GM12878 (cell line): ENCODE measurements around the gene PTPRN2. TPM values are rescaled to one million over a fixed set of nuclear protein-coding genes. Genes with fewer than 3 reads are reported as not detected.

Experiments used
- ATAC-seq: fragments of 200-7000 bp; cut with Tn5 transposase; 3 replicates; pipeline ENCODE4 v1.9.1; 2020; ENCODE audit warnings: mild to moderate bottlenecking, moderate library complexity
- BruUV-seq: library from RNA; stranded (reverse); fragments of 400-500 nt; replicated peaks from 2 replicates; lab custom pipeline; 2021; lab: Mats Ljungman, UMichigan
- CTCF ChIA-PET: fragments of 300-600 bp; sonication (Branson Sonifier 250); formaldehyde crosslinking; extraction: SDS; loops from one replicate; lab custom pipeline; 2021; ENCODE audit warnings: inconsistent platforms; lab: Yijun Ruan, JAX
- POLR2A ChIA-PET: fragments of 350-600 bp; formaldehyde crosslinking; extraction: SDS; loops from one replicate; lab custom pipeline; 2021; ENCODE audit warnings: inconsistent platforms; lab: Charles Lee
- RAD21 ChIA-PET: fragments of 300-600 bp; sonication (Branson Sonifier 250); formaldehyde crosslinking; loops from one replicate; lab custom pipeline; 2023; ENCODE audit warnings: antibody characterized with exemption; ENCODE audit not compliant: unreplicated experiment; lab: Charles Lee
- SMC1A ChIA-PET: fragments of 300-600 bp; sonication (Branson Sonifier 250); formaldehyde crosslinking; loops from one replicate; lab custom pipeline; 2023; ENCODE audit not compliant: unreplicated experiment, uncharacterized antibody; lab: Charles Lee
- DNase-seq: peaks from one replicate; pipeline ENCODE4 v3.0.0-alpha.2; 2011; ENCODE audit warnings: low read depth, low spot score
- FAIRE-seq: peaks from 3 replicates; lab custom pipeline; 2011; peaks lifted over from hg19 to GRCh38; lab: Jason Lieb, UNC
- H2AFZ ChIP-seq: 2 replicates; pipeline ENCODE4 v1.6.0; 2011; ENCODE audit warnings: low read depth, low read length, control low read depth; ENCODE audit not compliant: control insufficient read depth
- H3K27ac ChIP-seq: 2 replicates; pipeline ENCODE4 v1.5.1; 2011; ENCODE audit warnings: control low read depth; ENCODE audit not compliant: control insufficient read depth, insufficient read depth
- H3K27me3 ChIP-seq, 2 experiments: replicated peaks in 1 of 2; 2 replicates each; pipeline versions ENCODE4 v1.6.0 to v1.6.1; 2011; ENCODE audit warnings: low read length in 1 of 2; ENCODE audit not compliant: control insufficient read depth in 2 of 2, insufficient read depth in 2 of 2
- H3K36me3 ChIP-seq, 2 experiments: 2 replicates each; pipeline ENCODE4 v1.5.1; 2011; ENCODE audit warnings: low read length in 1 of 2; ENCODE audit not compliant: control insufficient read depth in 2 of 2, insufficient read depth in 2 of 2
- H3K4me1 ChIP-seq: 2 replicates; pipeline ENCODE4 v1.6.1; 2011; ENCODE audit warnings: mild to moderate bottlenecking, low read length, moderate library complexity, mixed read lengths; ENCODE audit not compliant: control insufficient read depth, insufficient read depth
- H3K4me2 ChIP-seq: 2 replicates; pipeline ENCODE4 v1.6.0; 2011; ENCODE audit warnings: control low read depth; ENCODE audit not compliant: control insufficient read depth, insufficient read depth
- H3K4me3 ChIP-seq: fragments of 200-600 bp; sonication (generic); 2 replicates; pipeline ENCODE4 v1.5.1; 2016
- H3K79me2 ChIP-seq: 2 replicates; pipeline ENCODE4 v1.6.0; 2011; ENCODE audit warnings: low read length; ENCODE audit not compliant: control insufficient read depth, insufficient read depth
- H3K9ac ChIP-seq: 2 replicates; pipeline ENCODE4 v1.8.0; 2011; ENCODE audit warnings: low read length, control low read depth, mixed read lengths; ENCODE audit not compliant: control insufficient read depth, insufficient read depth
- H3K9me3 ChIP-seq: replicated peaks from 3 replicates; pipeline ENCODE4 v1.5.1; 2011; ENCODE audit warnings: mild to moderate bottlenecking, low read length; ENCODE audit not compliant: control insufficient read depth, insufficient read depth
- H4K20me1 ChIP-seq: 2 replicates; pipeline ENCODE4 v1.6.0; 2011; ENCODE audit not compliant: control insufficient read depth, insufficient read depth
- ATF7 ChIP-seq: fragments of 450-650 bp; IDR thresholded peaks from 2 replicates; pipeline ENCODE4 v1.6.1; 2016; ENCODE audit warnings: low read depth, mild to moderate bottlenecking
- ELK1 ChIP-seq: IDR thresholded peaks from 2 replicates; pipeline ENCODE4 v1.6.1; 2012; ENCODE audit warnings: low read depth, low read length, improper control_type of control experiment
- IKZF2 ChIP-seq, 2 experiments: fragments of 450-650 bp; IDR thresholded peaks; 2 replicates each; pipeline ENCODE4 v1.6.1; 2017; ENCODE audit warnings: mild to moderate bottlenecking in 2 of 2, moderate library complexity in 2 of 2
- IRF3 ChIP-seq: fragments of 450-650 bp; IDR thresholded peaks from 2 replicates; pipeline ENCODE4 v1.6.1; 2014; ENCODE audit warnings: mild to moderate bottlenecking
- MXI1 ChIP-seq: fragments of 150-350 bp; IDR thresholded peaks from 2 replicates; pipeline ENCODE4 v1.6.1; 2011; ENCODE audit warnings: low read depth, mild to moderate bottlenecking, inconsistent platforms, low read length, improper control_type of control experiment
- MYC ChIP-seq: IDR thresholded peaks from 2 replicates; pipeline ENCODE4 v1.6.1; 2011; ENCODE audit warnings: mild to moderate bottlenecking, low read length, moderate library complexity, inconsistent platforms; ENCODE audit not compliant: insufficient read depth, insufficient replicate concordance, insufficient read length, severe bottlenecking
- PAX5 ChIP-seq: IDR thresholded peaks from 2 replicates; pipeline ENCODE4 v1.6.1; 2011; ENCODE audit warnings: low read depth, low read length, borderline replicate concordance
- PKNOX1 ChIP-seq: fragments of 450-650 bp; IDR thresholded peaks from 2 replicates; pipeline ENCODE4 v1.6.1; 2016; ENCODE audit warnings: mild to moderate bottlenecking
- STAT1 ChIP-seq: fragments of 450-650 bp; conservative IDR thresholded peaks from 2 replicates; pipeline ENCODE4 v1.6.1; 2014; ENCODE audit warnings: antibody characterized with exemption, mild to moderate bottlenecking
- ZBTB4 ChIP-seq: fragments of 450-650 bp; formaldehyde crosslinking; IDR thresholded peaks from 2 replicates; pipeline ENCODE4 v1.4.0; 2022; ENCODE audit warnings: mild to moderate bottlenecking, moderate library complexity
- ZZZ3 ChIP-seq: IDR thresholded peaks from 2 replicates; pipeline ENCODE4 v1.6.1; 2011; ENCODE audit warnings: low read depth; ENCODE audit not compliant: control insufficient read depth, insufficient read length
- WGBS: methylation state at CpG from one replicate; pipeline ENCODE4 v1.1.6; 2016; ENCODE audit warnings: low lambda C conversion rate; ENCODE audit not compliant: insufficient replicate concordance, insufficient coverage; ENCODE audit errors: missing lambda C conversion rate; 5-methylcytosine and 5-hydroxymethylcytosine counted together
- in situ Hi-C: fragments of 300-500 bp; cut with MboI; formaldehyde crosslinking; loops from 9 replicates; pipeline ENCODE4 v1.14.3; 2018; ENCODE audit warnings: mixed read lengths
- intact Hi-C: fragments of 100-400 bp; cut with micrococcal nuclease; formaldehyde crosslinking; loops from one replicate; pipeline ENCODE4 v1.14.2; 2022; ENCODE audit not compliant: unreplicated experiment
- polyA plus RNA-seq, 11 experiments: library from polyadenylated mRNA; depleted of rRNA in 4 of 11; unstranded in 6 of 11; stranded (reverse) in 5 of 11; fragments of >200 nt; fragmentation: Nextera tagmentation in 4 of 11; fragmentation: Illumina TruSeq in 1 of 11; extraction: Ambion mirVana in 4 of 11; extraction: Trizol in 1 of 11; gene quantifications; 1 replicate in 1 of 11; 2 replicates in 10 of 11; pipeline versions ENCODE4 v1.2.1 to v1.2.3, GENCODE V29; 2011 to 2016; ENCODE audit warnings: inconsistent platforms in 2 of 11, missing spikeins in 2 of 11, low read depth in 1 of 11
- total RNA-seq, 4 experiments: library from RNA; depleted of rRNA in 3 of 4; stranded (reverse); fragments of >200 nt in 3 of 4; fragmentation: Illumina TruSeq in 1 of 4; extraction: Trizol in 1 of 4; gene quantifications; 2 replicates each; pipeline versions ENCODE4 v1.2.1 to v1.2.3, GENCODE V29; 2013 to 2021

The PTPRN2 gene
- total and polyA plus RNA-seq, 10 of the 15 experiments (the other 5 are each of a cell fraction or from before 2014, with no cell fraction given), result 5.4 TPM; not detected in 9

- H3K9me3 ChIP-seq, result peaks cover 2% of the 10 kb centered on the region; the same call in 1 of the 3 replicates
- no peaks in the 10 kb centered on the region for H3K36me3 ChIP-seq
- ChIA-PET RAD21 (no interaction called here), CTCF (no interaction called here), POLR2A (no interaction called here), SMC1A (no interaction called here)
- no peaks in the 10 kb centered on the region for H3K27me3 ChIP-seq
- TF ChIP-seq IKZF2 (IDR thresholded peaks at IDR 0.05), result no peak
- no peak for TF ChIP-seq MYC
- no peak for TF ChIP-seq ATF7
- TF ChIP-seq PAX5, result no peak
- TF ChIP-seq MXI1, result no peak
- no peak for TF ChIP-seq STAT1
- no peak for TF ChIP-seq ZBTB4 (CRISPR knock-in tag)
- TF ChIP-seq PKNOX1, result no peak
- no peak for TF ChIP-seq ZZZ3
- no peak for TF ChIP-seq ELK1
- no peak for TF ChIP-seq IRF3
- H3K4me1 ChIP-seq, result no peaks in the 10 kb centered on the region
- ATAC-seq (no peak), FAIRE-seq (no peak), DNase-seq (no peak)
- in situ Hi-C loops (no loop called here), intact Hi-C loops (no loop called here)
- no peak overlapping the region for H3K27ac ChIP-seq
- WGBS, result 77% methylated on average over 13 of the region's 13 CpGs
- no peak overlapping the region for H2AFZ ChIP-seq
- H3K4me3 ChIP-seq, result no peak overlapping the region
- H3K79me2 ChIP-seq, result no peaks in the 10 kb centered on the region
- H3K4me2 ChIP-seq, result no peak overlapping the region
- no peaks in the 10 kb centered on the region for H4K20me1 ChIP-seq
- no peak overlapping the region for H3K9ac ChIP-seq
- no TSS peak for BruUV-seq
Measured at GRCh38 chr7:157853789-157854065, 733.9 kb downstream of the PTPRN2 start.
